Liver (tissue), 9 donors: ENCODE measurements around the gene GNG2. TPM values are rescaled to one million over a fixed set of nuclear protein-coding genes. Genes with fewer than 3 reads are reported as not detected.

ENCODE experiments used
- DNase-seq: peaks from one replicate; pipeline ENCODE4 v3.0.0-alpha.2; 2017; ENCODE audit warnings: low spot score
- H3K27ac ChIP-seq, 2 donors: one replicate each; pipeline ENCODE4 v1.7.0; 2013; ENCODE audit warnings: inconsistent platforms in 2 of 2, low read length in 2 of 2, control low read depth in 1 of 2, low read depth in 1 of 2, mild to moderate bottlenecking in 1 of 2
- H3K27me3 ChIP-seq, 4 donors: one replicate each; pipeline versions ENCODE4 v1.6.1 to v1.7.0; 2013; ENCODE audit warnings: low read length in 3 of 4, inconsistent platforms in 1 of 4, mild to moderate bottlenecking in 1 of 4, moderate library complexity in 1 of 4; ENCODE audit not compliant: control insufficient read depth in 4 of 4, insufficient read depth in 4 of 4
- H3K36me3 ChIP-seq, 4 donors: one replicate each; pipeline versions ENCODE4 v1.6.1 to v1.7.0; 2013; ENCODE audit warnings: low read length in 3 of 4, mild to moderate bottlenecking in 3 of 4, low read depth in 1 of 4, moderate library complexity in 1 of 4; ENCODE audit not compliant: control insufficient read depth in 4 of 4, insufficient read depth in 3 of 4
- H3K4me1 ChIP-seq, 4 donors: one replicate each; pipeline versions ENCODE4 v1.6.1 to v1.7.0; 2013; ENCODE audit warnings: low read length in 3 of 4, mild to moderate bottlenecking in 3 of 4, moderate library complexity in 1 of 4; ENCODE audit not compliant: control insufficient read depth in 4 of 4, insufficient read depth in 4 of 4
- H3K4me3 ChIP-seq, 3 donors: one replicate each; pipeline versions ENCODE4 v1.6.1 to v1.7.0; 2013; ENCODE audit warnings: low read length in 3 of 3, control low read depth in 1 of 3, low read depth in 1 of 3, mild to moderate bottlenecking in 1 of 3
- H3K9ac ChIP-seq, 2 donors: one replicate each; pipeline ENCODE4 v1.7.0; 2013; ENCODE audit warnings: low read length in 2 of 2, mild to moderate bottlenecking in 2 of 2, moderate library complexity in 2 of 2, control low read depth in 1 of 2, low read depth in 1 of 2
- H3K9me3 ChIP-seq, 4 donors: one replicate each; pipeline versions ENCODE4 v1.6.1 to v1.7.0; 2013; ENCODE audit warnings: low read length in 3 of 4; ENCODE audit not compliant: control insufficient read depth in 4 of 4
- ATF3 ChIP-seq: IDR thresholded peaks from 2 replicates; pipeline ENCODE4 v1.6.1; 2016; ENCODE audit warnings: antibody characterized with exemption
- EGR1 ChIP-seq, 2 donors: IDR thresholded peaks; 2 replicates each; pipeline ENCODE4 v1.6.1; 2016 to 2018; ENCODE audit warnings: antibody characterized with exemption in 2 of 2, low read depth in 2 of 2
- FOXA1 ChIP-seq: IDR thresholded peaks from 2 replicates; pipeline ENCODE4 v1.6.1; 2016; ENCODE audit warnings: antibody characterized with exemption
- FOXA2 ChIP-seq: IDR thresholded peaks from 2 replicates; pipeline ENCODE4 v1.6.1; 2016; ENCODE audit warnings: antibody characterized with exemption
- HNF4G ChIP-seq: IDR thresholded peaks from 2 replicates; pipeline ENCODE4 v1.6.1; 2016; ENCODE audit warnings: antibody characterized with exemption
- JUND ChIP-seq, 2 donors: IDR thresholded peaks; 2 replicates each; pipeline ENCODE4 v1.6.1; 2016; ENCODE audit warnings: antibody characterized with exemption in 2 of 2
- MAX ChIP-seq: IDR thresholded peaks from 2 replicates; pipeline ENCODE4 v1.6.1; 2016; ENCODE audit warnings: antibody characterized with exemption
- NR2F2 ChIP-seq: IDR thresholded peaks from 2 replicates; pipeline ENCODE4 v1.6.1; 2016; ENCODE audit warnings: antibody characterized with exemption
- RAD21 ChIP-seq, 2 donors: IDR thresholded peaks; 2 replicates each; pipeline ENCODE4 v1.6.1; 2016; ENCODE audit warnings: antibody characterized with exemption in 2 of 2, mild to moderate bottlenecking in 2 of 2
- REST ChIP-seq: IDR thresholded peaks from 2 replicates; pipeline ENCODE4 v1.6.1; 2016; ENCODE audit warnings: antibody characterized with exemption, mild to moderate bottlenecking
- RXRA ChIP-seq, 2 donors: IDR thresholded peaks; 2 replicates each; pipeline ENCODE4 v1.6.1; 2017 to 2018; ENCODE audit warnings: antibody characterized with exemption in 2 of 2, mild to moderate bottlenecking in 1 of 2
- SP1 ChIP-seq: IDR thresholded peaks from 2 replicates; pipeline ENCODE4 v1.6.1; 2018; ENCODE audit warnings: antibody characterized with exemption, mild to moderate bottlenecking
- TAF1 ChIP-seq: conservative IDR thresholded peaks from 2 replicates; pipeline ENCODE4 v1.6.1; 2016; ENCODE audit warnings: antibody characterized with exemption, mild to moderate bottlenecking
- ZBTB33 ChIP-seq: IDR thresholded peaks from 2 replicates; pipeline ENCODE4 v1.6.1; 2016; ENCODE audit warnings: antibody characterized with exemption
- WGBS: extraction: QIAGEN DNeasy Blood & Tissue Kit; methylation state at CpG from one replicate; pipeline ENCODE4 v1.1.7; 2013; 5-methylcytosine and 5-hydroxymethylcytosine counted together
- polyA plus RNA-seq, 2 donors: library from polyadenylated mRNA; stranded (reverse) in 1 of 2; unstranded in 1 of 2; fragments of 200-250 nt in 1 of 2; fragments of >200 nt in 1 of 2; fragmentation: Nextera tagmentation in 1 of 2; extraction: Ambion mirVana in 1 of 2; gene quantifications; one replicate each; pipeline versions ENCODE4 v1.2.1 to v1.2.3, GENCODE V29; 2013 to 2015
- total RNA-seq, 2 donors: library from RNA; depleted of rRNA; stranded (reverse); fragments of >200 nt; gene quantifications; one replicate each; pipeline ENCODE4 v1.2.3, GENCODE V29; 2014
- donor health status: healthy.
- donor health status: healthy.
- donor health status: healthy.
- donor health status: healthy.
- donor health status: healthy.

GNG2 gene
- total and polyA plus RNA-seq, 4 donors = 3.5 to 11.2 (median 4.4) TPM

DNA sequence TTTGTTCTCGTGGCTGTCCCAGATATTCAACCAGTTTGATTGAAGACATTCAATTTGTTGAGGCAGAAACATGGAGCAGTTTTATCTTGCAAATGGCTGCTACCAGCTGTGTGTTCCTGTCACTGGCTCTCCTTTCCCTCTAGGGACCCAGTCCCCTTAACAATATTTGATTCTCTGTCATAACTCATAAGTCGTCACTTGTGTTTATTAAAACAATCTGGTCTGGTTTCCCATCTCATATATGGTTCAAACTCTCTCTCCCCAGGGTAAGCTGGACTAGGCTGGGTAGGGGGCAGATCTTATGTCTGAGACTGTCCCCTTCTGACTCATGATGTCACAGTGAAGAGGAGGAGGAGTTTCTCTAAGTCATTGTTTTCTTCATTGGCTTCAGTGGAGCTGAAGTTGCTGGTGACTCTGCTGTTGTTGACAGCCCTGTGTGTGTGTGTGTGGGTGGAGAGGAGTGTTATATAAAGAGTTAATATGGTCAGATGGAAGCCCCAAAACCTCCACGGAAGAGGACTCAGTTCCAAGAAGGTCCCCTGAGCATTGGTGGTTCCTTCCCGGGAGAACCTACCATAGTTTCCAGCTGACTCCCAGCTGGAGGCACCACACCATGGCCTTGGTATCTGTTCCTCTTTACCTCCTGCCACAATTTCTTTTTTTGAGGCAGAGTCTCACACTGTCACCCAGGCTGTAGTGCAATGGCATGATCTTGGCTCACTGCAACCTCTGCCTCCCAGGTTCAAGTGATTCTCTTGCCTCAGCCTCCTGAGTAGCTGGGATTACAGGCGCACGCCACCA is 16.1 kb upstream of the GNG2 start:
- no peak for DNase-seq
- Histone ChIP-seq H3K9me3 (no peaks in the 10 kb centered on the region), H3K4me1 (no peaks in the 10 kb centered on the region), H3K27ac (no peak overlapping the region), H3K27me3 (no peaks in the 10 kb centered on the region), H3K36me3 (no peaks in the 10 kb centered on the region), H3K9ac (no peak overlapping the region), H3K4me3 (no peak overlapping the region)
- TF ChIP-seq EGR1 (IDR thresholded peaks at IDR 0.05; ENCODE audit: low read depth in 2 of 2) (no peak), MAX (no peak), HNF4G (no peak), FOXA1 (no peak), ATF3 (no peak), REST (no peak), ZBTB33 (no peak), JUND (IDR thresholded peaks at IDR 0.05) (no peak), FOXA2 (no peak), TAF1 (no peak), NR2F2 (no peak), SP1 (no peak)
- WGBS = 83% methylated on average over 6 of the region's 6 CpGs

GRCh38 chr14:51845811-51846210 is 14.6 kb upstream of the GNG2 start:
- Histone ChIP-seq H3K27me3 (no peaks in the 10 kb centered on the region), H3K36me3 (no peaks in the 10 kb centered on the region), H3K9me3 (no peaks in the 10 kb centered on the region), H3K27ac (no peak overlapping the region), H3K4me1 (no peaks in the 10 kb centered on the region), H3K4me3 (no peak overlapping the region), H3K9ac (no peak overlapping the region)
- 69% methylated on average over 3 of the region's 3 CpGs for WGBS
- no peak for DNase-seq
- TF ChIP-seq HNF4G (no peak), RAD21 (IDR thresholded peaks at IDR 0.05) (no peak), FOXA2 (no peak), RXRA (IDR thresholded peaks at IDR 0.05) (no peak), REST (no peak), JUND (IDR thresholded peaks at IDR 0.05) (no peak)
